HG02678 (cell line): ENCODE results near the gene PDE6D.

Source experiments
- ATAC-seq: cut with Tn5 transposase; IDR thresholded peaks from one replicate; pipeline ENCODE4 v1.9.1; 2021; ENCODE audit warnings: mild to moderate bottlenecking, moderate library complexity; ENCODE audit not compliant: unreplicated experiment

PDE6D gene

GRCh38 chr2:231708773-231709635 lies 72.1 kb downstream of the PDE6D start:
- no peak for ATAC-seq

- ATAC-seq, result peak; percentile 57
These were observed 72.9 kb downstream of the PDE6D start, which contains the start of gene PTMA for GRCh38 chr2:231707927-231708772. Gene PTMA (plus strand): TSS chr2:231708525. CDS start chr2:231708707, 182 bp downstream.

- no peak for ATAC-seq
These were observed 73.5 kb downstream of the PDE6D start for GRCh38 chr2:231707625-231707926.

GRCh38 chr2:231706731-231707624 lies 74.1 kb downstream of the PDE6D start:
- ATAC-seq, result peak; percentile 39

GRCh38 chr2:231704017-231704416 lies 77.1 kb downstream of the PDE6D start:
- no peak for ATAC-seq

GRCh38 chr2:231701456-231702373 lies 79.4 kb downstream of the PDE6D start:
- no peak for ATAC-seq

- ATAC-seq, result no peak
These were observed 82.1 kb downstream of the PDE6D start for GRCh38 chr2:231699006-231699405.

GRCh38 chr2:231696004-231696367 lies 85.1 kb downstream of the PDE6D start:
- ATAC-seq, result no peak

GRCh38 chr2:231693956-231694355 lies 87.1 kb downstream of the PDE6D start:
- ATAC-seq, result no peak

GRCh38 chr2:231692847-231693246 lies 88.2 kb downstream of the PDE6D start:
- ATAC-seq, result no peak

- ATAC-seq, result no peak
These were observed 89.8 kb downstream of the PDE6D start for GRCh38 chr2:231691251-231691772.

- ATAC-seq, result no peak
These were observed 91.8 kb downstream of the PDE6D start for GRCh38 chr2:231689124-231689893.

- no peak for ATAC-seq
These were observed 92.4 kb downstream of the PDE6D start for GRCh38 chr2:231688719-231689118.

GRCh38 chr2:231687961-231688360 lies 93.1 kb downstream of the PDE6D start:
- no peak for ATAC-seq

- ATAC-seq, result peak; percentile 81
These were observed 93.8 kb downstream of the PDE6D start for GRCh38 chr2:231687133-231687852.

GRCh38 chr2:231686192-231687100 lies 94.6 kb downstream of the PDE6D start:
- ATAC-seq, result no peak
